DMS114 treated with DMSO at 0.1 percent for 48 hours (cell line): ENCODE data around the gene HOXC12.

Experiments used
- DNase-seq: peaks from one replicate; lab custom pipeline; 2025; ENCODE audit not compliant: unreplicated experiment; lab: John Stamatoyannopoulos, UW

HOXC12 gene

GRCh38 chr12:53995378-53996239 lies 40.9 kb downstream of the HOXC12 start:
- peak; percentile 58 for DNase-seq

- peak; percentile 58 for DNase-seq
Observed at GRCh38 chr12:53996240-53997203, 41.8 kb downstream of the HOXC12 start.

GRCh38 chr12:53997204-53998109 lies 42.8 kb downstream of the HOXC12 start:
- DNase-seq = peak; percentile 43

- peak; percentile 36 for DNase-seq
Observed at GRCh38 chr12:53998110-53998899, 43.6 kb downstream of the HOXC12 start.

- no peak for DNase-seq
Observed at GRCh38 chr12:53998900-53999236, 44.2 kb downstream of the HOXC12 start.

- peak; percentile 81 for DNase-seq
Observed at GRCh38 chr12:53999559-54000115, 44.9 kb downstream of the HOXC12 start.

GRCh38 chr12:54000116-54001114 lies 45.7 kb downstream of the HOXC12 start, which contains the start of gene HOXC9:
TSS of gene HOXC9 (plus strand) at chr12:54000161. CDS start at chr12:54000189, 28 bp downstream.
- no peak for DNase-seq

GRCh38 chr12:54001283-54002187 lies 46.8 kb downstream of the HOXC12 start:
- no peak for DNase-seq

GRCh38 chr12:54002278-54002914 lies 47.7 kb downstream of the HOXC12 start:
- no peak for DNase-seq

GRCh38 chr12:54002915-54003389 lies 48.2 kb downstream of the HOXC12 start:
- DNase-seq = no peak

- DNase-seq = no peak
Observed at GRCh38 chr12:54003625-54004024, 48.9 kb downstream of the HOXC12 start.

GRCh38 chr12:54004063-54004840 lies 49.5 kb downstream of the HOXC12 start:
- no peak for DNase-seq

- no peak for DNase-seq
Observed at GRCh38 chr12:54004841-54005530, 50.3 kb downstream of the HOXC12 start.

GRCh38 chr12:54005531-54005852 lies 50.8 kb downstream of the HOXC12 start:
- no peak for DNase-seq

GRCh38 chr12:54005853-54006558 lies 51.3 kb downstream of the HOXC12 start:
- DNase-seq = peak; percentile 80
